Breast epithelium (tissue), 4 donors: ENCODE data around the gene PRKN. TPM values are rescaled to one million over a fixed set of nuclear protein-coding genes. Genes with fewer than 3 reads are reported as not detected.

Source experiments
- DNase-seq, 2 donors: peaks; one replicate each; pipeline ENCODE4 v3.0.0-alpha.2; 2019; ENCODE audit warnings: low spot score in 2 of 2
- H3K27ac ChIP-seq, 2 donors: fragments of 200-600 bp; sonication (generic) in 1 of 2; one replicate each; pipeline ENCODE4 v1.5.1; 2016 to 2019; ENCODE audit warnings: mild to moderate bottlenecking in 1 of 2
- H3K27me3 ChIP-seq, 2 donors: fragments of 200-600 bp; sonication (generic) in 1 of 2; one replicate each; pipeline versions ENCODE4 v1.5.1 to v1.6.0; 2017 to 2019; ENCODE audit warnings: control low read depth in 1 of 2, mild to moderate bottlenecking in 1 of 2
- H3K36me3 ChIP-seq: fragments of 200-600 bp; one replicate; pipeline ENCODE4 v1.5.1; 2019
- H3K4me1 ChIP-seq, 2 donors: fragments of 200-600 bp; sonication (generic); one replicate each; pipeline ENCODE4 v1.5.1; 2016 to 2019; ENCODE audit warnings: control low read depth in 1 of 2
- H3K4me3 ChIP-seq, 3 donors: fragments of 200-600 bp; sonication (generic); 1 replicate in 2 of 3; 2 replicates in 1 of 3; pipeline ENCODE4 v1.5.1; 2016 to 2019; ENCODE audit warnings: mild to moderate bottlenecking in 3 of 3, moderate library complexity in 2 of 3
- H3K9me3 ChIP-seq, 2 donors: fragments of 200-600 bp; sonication (generic) in 1 of 2; one replicate each; pipeline ENCODE4 v1.5.1; 2016 to 2019; ENCODE audit warnings: control low read depth in 1 of 2
- CTCF ChIP-seq, 3 donors: fragments of 450-650 bp; IDR thresholded peaks; one replicate each; pipeline ENCODE4 v1.5.1; 2016 to 2017; ENCODE audit warnings: antibody characterized with exemption in 3 of 3, mild to moderate bottlenecking in 3 of 3, moderate library complexity in 3 of 3
- POLR2A ChIP-seq: fragments of 450-650 bp; IDR thresholded peaks from one replicate; pipeline ENCODE4 v1.6.1; 2016; ENCODE audit warnings: antibody characterized with exemption, mild to moderate bottlenecking, moderate library complexity
- POLR2AphosphoS5 ChIP-seq, 3 donors: sonication (generic); formaldehyde crosslinking; IDR thresholded peaks; one replicate each; pipeline ENCODE4 v1.6.1; 2017; ENCODE audit warnings: antibody characterized with exemption in 3 of 3
- intact Hi-C: fragments of 100-400 bp; cut with DNase I; formaldehyde crosslinking; loops from one replicate; pipeline ENCODE4 v1.15.1; 2023; ENCODE audit warnings: low total_unique reads
- total RNA-seq, 3 donors: library from RNA; depleted of rRNA; stranded (reverse); fragments of >200 nt; gene quantifications; one replicate each; pipeline ENCODE4 v1.1.0, GENCODE V29; 2016

PRKN gene
- total RNA-seq, 3 donors from 2014 or later: 7.2 to 19.0 (median 11.2) TPM

DNA sequence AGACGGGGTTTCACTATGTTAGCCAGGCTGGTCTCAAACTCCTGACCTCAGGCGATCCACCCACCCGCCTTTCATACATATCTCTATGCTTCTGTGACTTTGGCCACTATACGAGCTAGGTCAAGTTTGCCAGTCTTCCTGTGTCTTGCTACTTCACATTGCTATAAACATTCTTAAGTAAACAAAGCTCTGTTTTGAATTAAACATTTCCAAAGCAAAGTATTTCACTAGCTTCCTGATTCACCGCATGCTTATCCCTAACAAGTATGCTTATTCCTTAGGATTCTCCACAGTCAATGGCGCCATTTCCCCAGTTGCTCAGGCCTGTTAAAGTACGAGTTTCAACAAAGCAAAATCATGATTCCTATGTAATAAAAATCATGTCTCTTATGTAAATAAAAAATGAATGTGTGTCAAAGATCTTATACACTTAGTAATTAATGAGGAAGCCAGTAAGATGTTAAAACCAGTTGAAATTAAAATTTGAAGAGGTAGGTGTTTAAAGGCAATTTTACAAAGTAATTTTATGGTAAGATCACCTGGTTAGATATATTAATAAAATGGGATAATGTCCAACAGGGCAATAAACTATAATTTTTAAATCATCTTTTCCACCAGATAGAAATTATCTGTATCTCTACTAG is 88.5 kb downstream of the PRKN start:
- no peak overlapping the region for H3K4me3 ChIP-seq
- TF ChIP-seq POLR2A: no peak
- no peak for TF ChIP-seq CTCF (IDR thresholded peaks at IDR 0.05)
- TF ChIP-seq POLR2AphosphoS5 (IDR thresholded peaks at IDR 0.05): no peak
- no peak for DNase-seq
- H3K36me3 ChIP-seq: no peaks in the 10 kb centered on the region
- H3K27me3 ChIP-seq: no peaks in the 10 kb centered on the region
- no peaks in the 10 kb centered on the region for H3K9me3 ChIP-seq
- intact Hi-C loops: no loop called here
- H3K27ac ChIP-seq: no peak overlapping the region
- no peaks in the 10 kb centered on the region for H3K4me1 ChIP-seq

- Histone ChIP-seq H3K9me3 (no peaks in the 10 kb centered on the region), H3K27me3 (no peaks in the 10 kb centered on the region), H3K27ac (no peak overlapping the region), H3K36me3 (no peaks in the 10 kb centered on the region), H3K4me3 (no peak overlapping the region), H3K4me1 (no peaks in the 10 kb centered on the region)
- no peak for TF ChIP-seq POLR2A
- no peak for TF ChIP-seq CTCF (IDR thresholded peaks at IDR 0.05)
- TF ChIP-seq POLR2AphosphoS5 (IDR thresholded peaks at IDR 0.05): no peak
- no peak for DNase-seq
- intact Hi-C loops: no loop called here
Observed at GRCh38 chr6:162637317-162637716, 90.2 kb downstream of the PRKN start.

GRCh38 chr6:162636167-162636566 is 91.4 kb downstream of the PRKN start:
- intact Hi-C loops: no loop called here
- no peak for DNase-seq
- no peaks in the 10 kb centered on the region for H3K27me3 ChIP-seq
- no peak for TF ChIP-seq CTCF (IDR thresholded peaks at IDR 0.05)
- no peak for TF ChIP-seq POLR2A
- TF ChIP-seq POLR2AphosphoS5 (IDR thresholded peaks at IDR 0.05): no peak
- no peaks in the 10 kb centered on the region for H3K9me3 ChIP-seq
- no peaks in the 10 kb centered on the region for H3K36me3 ChIP-seq
- no peak overlapping the region for H3K27ac ChIP-seq
- no peaks in the 10 kb centered on the region for H3K4me1 ChIP-seq
- no peak overlapping the region for H3K4me3 ChIP-seq

DNA sequence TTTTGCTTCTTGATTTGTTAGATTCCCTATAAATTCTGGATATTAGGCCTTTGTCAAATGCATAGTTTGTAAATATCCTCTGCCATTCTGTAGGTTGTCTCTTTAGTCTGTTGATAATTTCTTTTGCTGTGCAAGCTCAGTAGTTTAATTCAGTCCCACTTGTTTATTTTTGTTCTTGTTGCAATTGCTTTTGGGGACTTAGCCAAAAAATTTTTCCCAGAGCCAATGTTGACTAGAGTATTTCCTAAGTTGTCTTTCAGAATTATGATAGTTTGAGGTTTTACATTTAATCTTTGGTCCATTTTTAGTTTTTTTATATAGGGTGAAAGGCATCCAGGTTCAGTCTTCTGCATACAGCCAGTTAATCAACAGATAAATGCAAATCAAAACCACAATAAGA is 96.0 kb downstream of the PRKN start:
- H3K4me1 ChIP-seq: no peaks in the 10 kb centered on the region
- no peak for DNase-seq
- no peaks in the 10 kb centered on the region for H3K9me3 ChIP-seq
- no peak overlapping the region for H3K4me3 ChIP-seq
- TF ChIP-seq POLR2AphosphoS5 (IDR thresholded peaks at IDR 0.05) (no peak), CTCF (IDR thresholded peaks at IDR 0.05) (no peak), POLR2A (no peak)
- H3K27ac ChIP-seq: no peak overlapping the region
- no peaks in the 10 kb centered on the region for H3K27me3 ChIP-seq
- intact Hi-C loops: no loop called here
- no peaks in the 10 kb centered on the region for H3K36me3 ChIP-seq

- no peak for DNase-seq
- TF ChIP-seq CTCF (IDR thresholded peaks at IDR 0.05) (no peak), POLR2AphosphoS5 (IDR thresholded peaks at IDR 0.05) (no peak), POLR2A (no peak)
- no peaks in the 10 kb centered on the region for H3K4me1 ChIP-seq
- no peaks in the 10 kb centered on the region for H3K27me3 ChIP-seq
- intact Hi-C loops: no loop called here
- H3K4me3 ChIP-seq: no peak overlapping the region
- no peaks in the 10 kb centered on the region for H3K9me3 ChIP-seq
- H3K27ac ChIP-seq: no peak overlapping the region
- no peaks in the 10 kb centered on the region for H3K36me3 ChIP-seq
Observed at GRCh38 chr6:162630069-162630468, 97.5 kb downstream of the PRKN start.
